ENCODE measurements around the gene CAD.
"Not testable (repeated sequence)": the region's sequence is repeated elsewhere in the genome, so short reads cannot be mapped to it uniquely, and the experiment has no call there.

The CAD gene

GRCh38 chr2:27256855-27257454 is 39.8 kb downstream of the CAD start:
- no peak for DNase-seq (ENCODE audit: low spot score)

- DNase-seq (ENCODE audit: low spot score) = no peak
Observed at GRCh38 chr2:27258051-27258450, 40.9 kb downstream of the CAD start.

GRCh38 chr2:27261241-27261925 is 44.2 kb downstream of the CAD start:
- DNase-seq (ENCODE audit: low spot score) = no peak

- DNase-seq (ENCODE audit: low spot score) = no peak
Observed at GRCh38 chr2:27261926-27262298, 44.7 kb downstream of the CAD start.

GRCh38 chr2:27262379-27263286 is 45.5 kb downstream of the CAD start, which contains the start of gene SLC30A3:
SLC30A3 (minus strand) TSS chr2:27263047; CDS start chr2:27262906, 141 bp downstream.
- no peak for DNase-seq (ENCODE audit: low spot score)

- DNase-seq (ENCODE audit: low spot score) = no peak
Observed at GRCh38 chr2:27263287-27264252, 46.4 kb downstream of the CAD start.

GRCh38 chr2:27264253-27264752 is 47.1 kb downstream of the CAD start:
- DNase-seq (ENCODE audit: low spot score) = no peak

GRCh38 chr2:27264753-27265535 is 47.8 kb downstream of the CAD start:
- DNase-seq (ENCODE audit: low spot score) = no peak

- DNase-seq (ENCODE audit: low spot score) = no peak
Observed at GRCh38 chr2:27265536-27265870, 48.3 kb downstream of the CAD start.

- not testable (repeated sequence) for DNase-seq (ENCODE audit: low spot score)
Observed at GRCh38 chr2:27268296-27268695, 51.1 kb downstream of the CAD start.

GRCh38 chr2:27270131-27270530 is 53.0 kb downstream of the CAD start:
- no peak for DNase-seq (ENCODE audit: low spot score)

- DNase-seq (ENCODE audit: low spot score) = no peak
Observed at GRCh38 chr2:27270670-27271069, 53.5 kb downstream of the CAD start.

GRCh38 chr2:27271631-27272340 is 54.6 kb downstream of the CAD start:
- no peak for DNase-seq (ENCODE audit: low spot score)

GRCh38 chr2:27272537-27273522 is 55.7 kb downstream of the CAD start:
- not testable (repeated sequence) for DNase-seq (ENCODE audit: low spot score)

- no peak for DNase-seq (ENCODE audit: low spot score)
Observed at GRCh38 chr2:27275211-27276150, 58.3 kb downstream of the CAD start, which contains the start of gene DNAJC5G. DNAJC5G (plus strand) TSS chr2:27275433; CDS start chr2:27276729, 1,296 bp downstream.

- DNase-seq (ENCODE audit: low spot score) = no peak
Observed at GRCh38 chr2:27278010-27278409, 60.8 kb downstream of the CAD start.

- DNase-seq (ENCODE audit: low spot score) = no peak
Observed at GRCh38 chr2:27280826-27281225, 63.7 kb downstream of the CAD start.

GRCh38 chr2:27281442-27281841 is 64.3 kb downstream of the CAD start:
- DNase-seq (ENCODE audit: low spot score) = no peak

All from kidney capillary endothelial cell (primary cell).